ENCODE data around the gene STX3.
A peak's percentile ranks its signal among the peaks of the same experiment; 100 is the strongest.

STX3 gene

GRCh38 chr11:59754859-59755700 is at the start of gene STX3:
TSS of gene STX3 (plus strand) at chr11:59755376. CDS start at chr11:59755606, 230 bp downstream.
- H3K9ac ChIP-seq (ENCODE audit: low read length in 5 of 5) = peak within 1 kb of the TSS; percentile 52 to 86 (median 82)
- peaks cover 0 to 26% (median 22%) of the 10 kb centered on the region in 5 donors for H3K4me1 ChIP-seq (ENCODE audit: control insufficient read depth in 5 of 5, insufficient read depth in 5 of 5, low read length in 5 of 5)
- no peaks in the 10 kb centered on the region for H3K9me3 ChIP-seq (ENCODE audit: control insufficient read depth in 5 of 5, low read length in 5 of 5)
- H3K36me3 ChIP-seq (ENCODE audit: control insufficient read depth in 5 of 5, insufficient read depth in 5 of 5, low read length in 5 of 5) = no peaks in the 10 kb centered on the region
- peak within 1 kb of the TSS; percentile 83 for H3K27ac ChIP-seq (ENCODE audit: low read depth, low read length)
- H3K27me3 ChIP-seq (ENCODE audit: control insufficient read depth in 5 of 5, insufficient read depth in 4 of 5, low read length in 5 of 5) = no peaks in the 10 kb centered on the region
- H3K4me3 ChIP-seq (ENCODE audit: low read depth in 1 of 5, low read length in 5 of 5) = peak within 1 kb of the TSS; percentile 85 to 97 (median 88)

GRCh38 chr11:59706518-59707285 is 48.5 kb upstream of the STX3 start:
- no peaks in the 10 kb centered on the region for H3K27me3 ChIP-seq (ENCODE audit: control insufficient read depth in 5 of 5, insufficient read depth in 4 of 5, low read length in 5 of 5)
- H3K27ac ChIP-seq (ENCODE audit: low read depth, low read length) = no peak overlapping the region
- no peaks in the 10 kb centered on the region for H3K4me1 ChIP-seq (ENCODE audit: control insufficient read depth in 5 of 5, insufficient read depth in 5 of 5, low read length in 5 of 5)
- no peak overlapping the region for H3K9ac ChIP-seq (ENCODE audit: low read length in 5 of 5)
- no peaks in the 10 kb centered on the region for H3K9me3 ChIP-seq (ENCODE audit: control insufficient read depth in 5 of 5, low read length in 5 of 5)
- H3K4me3 ChIP-seq (ENCODE audit: low read depth in 1 of 5, low read length in 5 of 5) = no peak overlapping the region
- no peaks in the 10 kb centered on the region for H3K36me3 ChIP-seq (ENCODE audit: control insufficient read depth in 5 of 5, insufficient read depth in 5 of 5, low read length in 5 of 5)

GRCh38 chr11:59707371-59707770 is 47.8 kb upstream of the STX3 start:
- Histone ChIP-seq H3K4me3 (ENCODE audit: low read depth in 1 of 5, low read length in 5 of 5) (no peak overlapping the region), H3K27me3 (ENCODE audit: control insufficient read depth in 5 of 5, insufficient read depth in 4 of 5, low read length in 5 of 5) (no peaks in the 10 kb centered on the region), H3K9ac (ENCODE audit: low read length in 5 of 5) (no peak overlapping the region), H3K4me1 (ENCODE audit: control insufficient read depth in 5 of 5, insufficient read depth in 5 of 5, low read length in 5 of 5) (no peaks in the 10 kb centered on the region), H3K27ac (ENCODE audit: low read depth, low read length) (no peak overlapping the region), H3K36me3 (ENCODE audit: control insufficient read depth in 5 of 5, insufficient read depth in 5 of 5, low read length in 5 of 5) (no peaks in the 10 kb centered on the region), H3K9me3 (ENCODE audit: control insufficient read depth in 5 of 5, low read length in 5 of 5) (no peaks in the 10 kb centered on the region)

GRCh38 chr11:59708537-59708936 is 46.6 kb upstream of the STX3 start:
- Histone ChIP-seq H3K36me3 (ENCODE audit: control insufficient read depth in 5 of 5, insufficient read depth in 5 of 5, low read length in 5 of 5) (no peaks in the 10 kb centered on the region), H3K4me3 (ENCODE audit: low read depth in 1 of 5, low read length in 5 of 5) (no peak overlapping the region), H3K27me3 (ENCODE audit: control insufficient read depth in 5 of 5, insufficient read depth in 4 of 5, low read length in 5 of 5) (peaks cover 0 to 3% (median 0%) of the 10 kb centered on the region in 5 donors), H3K9ac (ENCODE audit: low read length in 5 of 5) (no peak overlapping the region), H3K4me1 (ENCODE audit: control insufficient read depth in 5 of 5, insufficient read depth in 5 of 5, low read length in 5 of 5) (no peaks in the 10 kb centered on the region), H3K9me3 (ENCODE audit: control insufficient read depth in 5 of 5, low read length in 5 of 5) (no peaks in the 10 kb centered on the region), H3K27ac (ENCODE audit: low read depth, low read length) (no peak overlapping the region)

- Histone ChIP-seq H3K9ac (ENCODE audit: low read length in 5 of 5) (no peak overlapping the region), H3K4me3 (ENCODE audit: low read depth in 1 of 5, low read length in 5 of 5) (no peak overlapping the region), H3K27ac (ENCODE audit: low read depth, low read length) (no peak overlapping the region), H3K9me3 (ENCODE audit: control insufficient read depth in 5 of 5, low read length in 5 of 5) (no peaks in the 10 kb centered on the region), H3K4me1 (ENCODE audit: control insufficient read depth in 5 of 5, insufficient read depth in 5 of 5, low read length in 5 of 5) (no peaks in the 10 kb centered on the region), H3K27me3 (ENCODE audit: control insufficient read depth in 5 of 5, insufficient read depth in 4 of 5, low read length in 5 of 5) (peaks cover 0 to 3% (median 0%) of the 10 kb centered on the region in 5 donors), H3K36me3 (ENCODE audit: control insufficient read depth in 5 of 5, insufficient read depth in 5 of 5, low read length in 5 of 5) (no peaks in the 10 kb centered on the region)
Observed at GRCh38 chr11:59710136-59710847, 44.9 kb upstream of the STX3 start.

GRCh38 chr11:59713745-59714144 is 41.4 kb upstream of the STX3 start, which contains the start of gene OR10V1:
TSS of gene OR10V1 (minus strand) at chr11:59713845. CDS start at chr11:59713845, 0 bp downstream.
- no peaks in the 10 kb centered on the region for H3K9me3 ChIP-seq (ENCODE audit: control insufficient read depth in 5 of 5, low read length in 5 of 5)
- H3K36me3 ChIP-seq (ENCODE audit: control insufficient read depth in 5 of 5, insufficient read depth in 5 of 5, low read length in 5 of 5) = no peaks in the 10 kb centered on the region
- H3K27me3 ChIP-seq (ENCODE audit: control insufficient read depth in 5 of 5, insufficient read depth in 4 of 5, low read length in 5 of 5) = peaks cover 0 to 3% (median 0%) of the 10 kb centered on the region in 5 donors
- no peak within 1 kb of the TSS for H3K4me3 ChIP-seq (ENCODE audit: low read depth in 1 of 5, low read length in 5 of 5)
- H3K27ac ChIP-seq (ENCODE audit: low read depth, low read length) = no peak within 1 kb of the TSS
- H3K4me1 ChIP-seq (ENCODE audit: control insufficient read depth in 5 of 5, insufficient read depth in 5 of 5, low read length in 5 of 5) = no peaks in the 10 kb centered on the region
- H3K9ac ChIP-seq (ENCODE audit: low read length in 5 of 5) = no peak within 1 kb of the TSS

GRCh38 chr11:59716051-59716450 is 39.1 kb upstream of the STX3 start:
- Histone ChIP-seq H3K36me3 (ENCODE audit: control insufficient read depth in 5 of 5, insufficient read depth in 5 of 5, low read length in 5 of 5) (no peaks in the 10 kb centered on the region), H3K9ac (ENCODE audit: low read length in 5 of 5) (no peak overlapping the region), H3K4me1 (ENCODE audit: control insufficient read depth in 5 of 5, insufficient read depth in 5 of 5, low read length in 5 of 5) (no peaks in the 10 kb centered on the region), H3K9me3 (ENCODE audit: control insufficient read depth in 5 of 5, low read length in 5 of 5) (no peaks in the 10 kb centered on the region), H3K27ac (ENCODE audit: low read depth, low read length) (no peak overlapping the region), H3K4me3 (ENCODE audit: low read depth in 1 of 5, low read length in 5 of 5) (no peak overlapping the region), H3K27me3 (ENCODE audit: control insufficient read depth in 5 of 5, insufficient read depth in 4 of 5, low read length in 5 of 5) (peaks cover 0 to 3% (median 0%) of the 10 kb centered on the region in 5 donors)

GRCh38 chr11:59719556-59719955 is 35.6 kb upstream of the STX3 start:
- H3K36me3 ChIP-seq (ENCODE audit: control insufficient read depth in 5 of 5, insufficient read depth in 5 of 5, low read length in 5 of 5) = no peaks in the 10 kb centered on the region
- no peak overlapping the region for H3K4me3 ChIP-seq (ENCODE audit: low read depth in 1 of 5, low read length in 5 of 5)
- no peak overlapping the region for H3K27ac ChIP-seq (ENCODE audit: low read depth, low read length)
- H3K27me3 ChIP-seq (ENCODE audit: control insufficient read depth in 5 of 5, insufficient read depth in 4 of 5, low read length in 5 of 5) = peaks cover 0 to 2% (median 0%) of the 10 kb centered on the region in 5 donors
- H3K4me1 ChIP-seq (ENCODE audit: control insufficient read depth in 5 of 5, insufficient read depth in 5 of 5, low read length in 5 of 5) = no peaks in the 10 kb centered on the region
- H3K9me3 ChIP-seq (ENCODE audit: control insufficient read depth in 5 of 5, low read length in 5 of 5) = no peaks in the 10 kb centered on the region
- no peak overlapping the region for H3K9ac ChIP-seq (ENCODE audit: low read length in 5 of 5)

GRCh38 chr11:59724066-59724465 is 31.1 kb upstream of the STX3 start:
- Histone ChIP-seq H3K4me3 (ENCODE audit: low read depth in 1 of 5, low read length in 5 of 5) (no peak overlapping the region), H3K4me1 (ENCODE audit: control insufficient read depth in 5 of 5, insufficient read depth in 5 of 5, low read length in 5 of 5) (no peaks in the 10 kb centered on the region), H3K9ac (ENCODE audit: low read length in 5 of 5) (no peak overlapping the region), H3K27me3 (ENCODE audit: control insufficient read depth in 5 of 5, insufficient read depth in 4 of 5, low read length in 5 of 5) (peaks cover 0 to 2% (median 0%) of the 10 kb centered on the region in 5 donors), H3K9me3 (ENCODE audit: control insufficient read depth in 5 of 5, low read length in 5 of 5) (no peaks in the 10 kb centered on the region), H3K27ac (ENCODE audit: low read depth, low read length) (no peak overlapping the region), H3K36me3 (ENCODE audit: control insufficient read depth in 5 of 5, insufficient read depth in 5 of 5, low read length in 5 of 5) (no peaks in the 10 kb centered on the region)
